Neuronal stem cell (in vitro differentiated cells): ENCODE data around the gene IRAK2. TPM values are rescaled to one million over a fixed set of nuclear protein-coding genes. Genes with fewer than 3 reads are reported as not detected.

Source experiments
- small RNA-seq: library from polyadenylated mRNA; stranded (forward); fragments of <200 nt; extraction: miRNeasy Mini kit (QIAGEN cat#:217004); gene quantifications from one replicate; pipeline ENCODE3, GENCODE V24; 2013; ENCODE audit not compliant: insufficient read depth

Gene IRAK2

Small RNA genes lying within 50 kb of the gene (small RNA-seq; reads per million reads assigned to genes)
- not detected for gene RF02126
